H1 (cell line): Measurements from ENCODE around the gene IFNA2. TPM values are rescaled to one million over a fixed set of nuclear protein-coding genes. Genes with fewer than 3 reads are reported as not detected.
"Not testable (repeated sequence)": the region's sequence is repeated elsewhere in the genome, so short reads cannot be mapped to it uniquely, and the experiment has no call there.

Experiments
- CTCF ChIA-PET: fragments of 300-600 bp; sonication (Branson Sonifier 250); formaldehyde crosslinking; loops from one replicate; lab custom pipeline; 2021; ENCODE audit not compliant: partially characterized antibody; lab: Charles Lee
- POLR2A ChIA-PET: fragments of 300-600 bp; sonication (Branson Sonifier 250); formaldehyde crosslinking; loops from one replicate; lab custom pipeline; 2021; ENCODE audit warnings: inconsistent platforms; ENCODE audit not compliant: partially characterized antibody; lab: Charles Lee
- DNase-seq, 2 experiments: peaks; one replicate each; pipeline versions ENCODE4 v3.0.0 to v3.0.0-alpha.2; 2010 to 2022; ENCODE audit warnings: low spot score in 2 of 2, low read depth in 1 of 2, mixed read lengths in 1 of 2
- FAIRE-seq: peaks from 2 replicates; lab custom pipeline; 2011; peaks lifted over from hg19 to GRCh38; lab: Jason Lieb, UNC
- H2AFZ ChIP-seq: 2 replicates; pipeline ENCODE4 v1.8.1; 2012; ENCODE audit warnings: low read length, inconsistent platforms
- H2AK5ac ChIP-seq: 2 replicates; pipeline ENCODE4 v1.6.1; 2013; ENCODE audit warnings: low read depth, low read length
- H2BK120ac ChIP-seq: replicated peaks from 2 replicates; pipeline ENCODE3; 2013; ENCODE audit warnings: low read depth, low read length, inconsistent platforms
- H2BK12ac ChIP-seq: 2 replicates; pipeline ENCODE4 v1.6.1; 2013; ENCODE audit warnings: low read depth, low read length
- H2BK15ac ChIP-seq: 2 replicates; pipeline ENCODE4 v1.6.1; 2013; ENCODE audit warnings: low read length
- H2BK20ac ChIP-seq: 2 replicates; pipeline ENCODE4 v1.6.1; 2013; ENCODE audit warnings: low read length
- H2BK5ac ChIP-seq: 2 replicates; pipeline ENCODE4 v1.6.1; 2013; ENCODE audit warnings: low read depth, low read length
- H3K14ac ChIP-seq: 2 replicates; pipeline ENCODE4 v1.6.1; 2013; ENCODE audit warnings: inconsistent platforms; ENCODE audit not compliant: insufficient read length
- H3K18ac ChIP-seq: 2 replicates; pipeline ENCODE4 v1.6.1; 2013; ENCODE audit warnings: low read length; ENCODE audit errors: extremely low read depth
- H3K23ac ChIP-seq: 2 replicates; pipeline ENCODE4 v1.6.1; 2013; ENCODE audit warnings: inconsistent platforms; ENCODE audit not compliant: insufficient read length
- H3K23me2 ChIP-seq: 2 replicates; pipeline ENCODE4 v1.6.1; 2013; ENCODE audit warnings: low read depth, low read length
- H3K27ac ChIP-seq: 2 replicates; pipeline ENCODE4 v1.6.1; 2011; ENCODE audit warnings: low read depth, low read length, inconsistent platforms
- H3K27me3 ChIP-seq, 4 experiments: replicated peaks in 1 of 4; 1 replicate in 1 of 4; 2 replicates in 3 of 4; pipeline versions ENCODE4 v1.6.1 to v1.8.1; 2011 to 2013; ENCODE audit warnings: low read length in 3 of 4, mild to moderate bottlenecking in 3 of 4, inconsistent platforms in 2 of 4, mixed read lengths in 2 of 4, moderate library complexity in 1 of 4; ENCODE audit not compliant: control insufficient read depth in 3 of 4, insufficient read depth in 3 of 4; ENCODE audit errors: extremely low read depth in 1 of 4
- H3K36me3 ChIP-seq, 4 experiments: 2 replicates each; pipeline versions ENCODE4 v1.6.1 to v1.8.1; 2011 to 2013; ENCODE audit warnings: mild to moderate bottlenecking in 4 of 4, low read length in 3 of 4, moderate library complexity in 2 of 4, control low read depth in 1 of 4, inconsistent platforms in 1 of 4; ENCODE audit not compliant: insufficient read depth in 4 of 4, control insufficient read depth in 2 of 4
- H3K4ac ChIP-seq: replicated peaks from 2 replicates; pipeline ENCODE3; 2013; ENCODE audit warnings: low read length, low read depth, mixed read lengths, inconsistent platforms; ENCODE audit not compliant: insufficient read length
- H3K4me1 ChIP-seq, 4 experiments: replicated peaks in 1 of 4; 1 replicate in 1 of 4; 2 replicates in 3 of 4; pipeline versions ENCODE4 v1.6.1 to v1.8.1; 2011 to 2013; ENCODE audit warnings: low read length in 3 of 4, inconsistent platforms in 2 of 4, mixed read lengths in 1 of 4; ENCODE audit not compliant: insufficient read depth in 4 of 4, control insufficient read depth in 3 of 4
- H3K4me2 ChIP-seq, 2 experiments: 2 replicates each; pipeline versions ENCODE4 v1.6.1 to v1.8.1; 2011 to 2013; ENCODE audit warnings: low read depth in 2 of 2, low read length in 2 of 2, control low read depth in 1 of 2, inconsistent platforms in 1 of 2, mild to moderate bottlenecking in 1 of 2; ENCODE audit not compliant: insufficient read depth in 1 of 2
- H3K4me3 ChIP-seq, 4 experiments: fragments of 200-600, 300-600 bp in 1 of 4; sonication (generic), shearing (Covaris generic), sonication (Bioruptor Twin) in 1 of 4; 2 replicates each; pipeline versions ENCODE4 v1.5.1 to v1.8.1; 2011 to 2016; ENCODE audit warnings: low read length in 4 of 4, low read depth in 3 of 4, control low read depth in 2 of 4, inconsistent platforms in 2 of 4, mild to moderate bottlenecking in 2 of 4, mixed read lengths in 1 of 4, moderate library complexity in 1 of 4; ENCODE audit not compliant: insufficient read depth in 2 of 4; ENCODE audit errors: extremely low read depth in 1 of 4
- H3K56ac ChIP-seq: replicated peaks from 2 replicates; pipeline ENCODE3; 2013; ENCODE audit warnings: low read depth, mild to moderate bottlenecking, mixed read lengths, low read length, inconsistent platforms; ENCODE audit not compliant: insufficient read length
- H3K79me1 ChIP-seq: 2 replicates; pipeline ENCODE4 v1.6.1; 2013; ENCODE audit warnings: low read depth, low read length, control low read depth
- H3K79me2 ChIP-seq, 2 experiments: 2 replicates each; pipeline versions ENCODE4 v1.6.1 to v1.8.1; 2012 to 2013; ENCODE audit warnings: low read length in 2 of 2, mild to moderate bottlenecking in 2 of 2, inconsistent platforms in 1 of 2; ENCODE audit not compliant: insufficient read depth in 2 of 2, control insufficient read depth in 1 of 2
- H3K9ac ChIP-seq, 4 experiments: replicated peaks in 1 of 4; 1 replicate in 1 of 4; 2 replicates in 3 of 4; pipeline versions ENCODE4 v1.6.1 to v1.8.1; 2011 to 2013; ENCODE audit warnings: low read depth in 3 of 4, low read length in 3 of 4, control low read depth in 2 of 4, mild to moderate bottlenecking in 2 of 4, moderate library complexity in 2 of 4, inconsistent platforms in 1 of 4; ENCODE audit errors: extremely low read depth in 1 of 4
- H3K9me3 ChIP-seq, 2 experiments: 2 replicates each; pipeline versions ENCODE4 v1.6.1 to v1.8.1; 2012 to 2013; ENCODE audit warnings: mild to moderate bottlenecking in 2 of 2, moderate library complexity in 2 of 2, control low read depth in 1 of 2, inconsistent platforms in 1 of 2, low read depth in 1 of 2, low read length in 1 of 2, mixed read lengths in 1 of 2; ENCODE audit not compliant: insufficient read depth in 2 of 2
- H4K20me1 ChIP-seq, 2 experiments: replicated peaks in 1 of 2; 2 replicates each; pipeline versions ENCODE3 to v1.8.1; 2011 to 2013; ENCODE audit warnings: inconsistent platforms in 2 of 2, low read length in 2 of 2, mild to moderate bottlenecking in 1 of 2; ENCODE audit not compliant: insufficient read depth in 2 of 2, control insufficient read depth in 1 of 2
- H4K5ac ChIP-seq: 2 replicates; pipeline ENCODE4 v1.6.1; 2013; ENCODE audit warnings: low read length, low read depth, mixed read lengths, inconsistent platforms; ENCODE audit not compliant: insufficient read length
- H4K8ac ChIP-seq: 2 replicates; pipeline ENCODE4 v1.8.0; 2013; ENCODE audit warnings: mild to moderate bottlenecking, moderate library complexity, low read length, inconsistent platforms; ENCODE audit not compliant: insufficient read depth; ENCODE audit errors: extremely low read depth
- H4K91ac ChIP-seq: replicated peaks from 2 replicates; pipeline ENCODE3; 2013; ENCODE audit warnings: low read length, mixed read lengths, inconsistent platforms; ENCODE audit not compliant: insufficient read length
- CBX5 ChIP-seq: fragments of 300-800, 300-1000 bp; sonication (generic); IDR thresholded peaks from 2 replicates; pipeline ENCODE4 v1.7.1; 2016; ENCODE audit warnings: antibody characterized with exemption, low read length, low read depth
- CTCF ChIP-seq, 3 experiments: IDR thresholded peaks; 1 replicate in 2 of 3; 2 replicates in 1 of 3; pipeline versions ENCODE4 v1.5.1 to v1.6.1; 2011; ENCODE audit warnings: low read length in 3 of 3, mild to moderate bottlenecking in 3 of 3, inconsistent platforms in 2 of 3, low read depth in 1 of 3, moderate library complexity in 1 of 3; ENCODE audit not compliant: insufficient read depth in 1 of 3; ENCODE audit errors: control extremely low read depth in 1 of 3
- EZH2 ChIP-seq: fragments of 200-600 bp; sonication (generic); IDR thresholded peaks from 2 replicates; pipeline ENCODE4 v1.7.1; 2012; ENCODE audit warnings: low read depth, mild to moderate bottlenecking, moderate library complexity, low read length, inconsistent platforms; ENCODE audit not compliant: severe bottlenecking
- HDAC6 ChIP-seq: IDR thresholded peaks from one replicate; pipeline ENCODE4 v1.7.1; 2012; ENCODE audit warnings: low read depth, mild to moderate bottlenecking, inconsistent platforms, low read length, moderate library complexity
- POU5F1 ChIP-seq: IDR thresholded peaks from 2 replicates; pipeline ENCODE4 v1.6.1; 2011; ENCODE audit warnings: low read depth, mild to moderate bottlenecking, low read length, moderate library complexity
- SAP30 ChIP-seq: fragments of 300-600 bp; sonication (generic); IDR thresholded peaks from 2 replicates; pipeline ENCODE4 v1.7.1; 2012; ENCODE audit warnings: low read length, moderate library complexity, mild to moderate bottlenecking, inconsistent platforms; ENCODE audit not compliant: insufficient read depth, insufficient replicate concordance
- WGBS, 2 experiments: shearing (Covaris generic) in 1 of 2; methylation state at CpG; one replicate each; pipeline versions ENCODE4 v1.1.6 to v1.1.7; 2013 to 2015; ENCODE audit warnings: low lambda C conversion rate in 2 of 2, mixed read lengths in 2 of 2, inconsistent platforms in 1 of 2, low coverage in 1 of 2, missing lambda C conversion rate in 1 of 2; ENCODE audit not compliant: insufficient replicate concordance in 2 of 2, insufficient coverage in 1 of 2, insufficient read length in 1 of 2; ENCODE audit errors: extremely low coverage in 1 of 2, missing lambda C conversion rate in 1 of 2; 5-methylcytosine and 5-hydroxymethylcytosine counted together
- polyA plus RNA-seq, 7 experiments: library from polyadenylated mRNA; depleted of rRNA in 3 of 7; stranded (reverse) in 5 of 7; unstranded in 2 of 7; fragments of >200 nt in 5 of 7; fragments of 200-250 nt in 2 of 7; gene quantifications; 1 replicate in 5 of 7; 2 replicates in 1 of 7; 4 replicates in 1 of 7; pipeline versions ENCODE4 v1.2.1 to v1.2.3, GENCODE V29; 2011 to 2013; ENCODE audit warnings: missing spikeins in 2 of 7, mixed read lengths in 2 of 7
- total RNA-seq: library from RNA; stranded (reverse); fragmentation: NEBNext Ultra II Directional; extraction: Animal tissue kit (Norgen Biotek cat#: 25700); gene quantifications from 2 replicates; pipeline ENCODE4 v1.2.1, GENCODE V29; 2021

IFNA2 gene
- total and polyA plus RNA-seq, 2 of the 8 experiments (the other 6 are each of a cell fraction or from before 2014, with no cell fraction given), result not detected

DNA sequence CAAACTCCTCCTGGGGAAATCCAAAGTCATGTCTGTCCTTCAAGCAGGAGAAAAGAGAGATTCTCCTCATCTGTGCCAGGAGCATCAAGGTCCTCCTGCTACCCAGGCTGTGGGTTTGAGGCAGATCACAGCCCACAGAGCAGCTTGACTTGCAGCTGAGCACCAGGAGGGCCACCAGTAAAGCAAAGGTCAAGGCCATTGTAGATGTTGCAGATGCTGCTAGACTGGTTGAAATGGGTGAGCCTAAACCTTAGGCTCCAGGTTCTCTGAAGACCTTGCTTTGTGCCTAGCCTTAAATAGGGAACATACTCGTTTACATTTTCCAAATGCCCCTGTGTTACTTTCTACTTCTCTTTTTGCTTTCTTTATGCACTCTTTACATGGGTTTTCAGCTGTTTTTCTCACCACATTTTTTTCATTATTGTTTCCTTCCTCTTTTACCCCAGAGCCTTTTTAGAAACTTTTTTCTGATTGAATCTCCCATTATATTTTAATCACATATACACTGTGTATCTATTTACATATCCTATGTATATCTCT is at the start of gene IFNA2 (continued):
- no peak for TF ChIP-seq CBX5
- no peak for TF ChIP-seq CTCF (IDR thresholded peaks at IDR 0.05; ENCODE audit: control extremely low read depth in 1 of 3, insufficient read depth in 1 of 3, low read depth in 1 of 3, low read length in 3 of 3)
- no peak for TF ChIP-seq SAP30
- no peak for TF ChIP-seq HDAC6
- TF ChIP-seq POU5F1, result no peak
- TF ChIP-seq EZH2, result no peak

DNA sequence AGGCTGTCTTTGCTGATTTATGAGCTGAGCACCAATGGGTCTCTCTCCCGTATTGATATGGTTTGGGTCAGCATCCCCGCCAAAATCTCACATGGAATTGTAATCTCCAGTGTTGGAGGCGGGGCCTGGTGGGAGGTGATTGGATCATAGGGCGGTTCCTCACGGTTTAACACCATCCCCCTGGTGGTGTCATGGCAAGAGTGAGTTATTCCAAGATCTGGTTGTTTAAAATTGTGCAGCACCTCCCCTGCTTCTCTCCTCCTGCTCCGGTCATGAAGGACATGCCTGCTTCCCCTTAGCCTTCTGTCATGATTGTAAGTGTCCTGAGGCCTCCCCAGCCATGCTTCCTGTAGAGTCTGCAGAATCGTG is 49.8 kb upstream of the IFNA2 start:
- H3K23me2 ChIP-seq, H4K20me1 ChIP-seq, H4K5ac ChIP-seq, H2BK12ac ChIP-seq, H3K4me3 ChIP-seq, H3K36me3 ChIP-seq, H2BK5ac ChIP-seq, H3K79me2 ChIP-seq, H3K9me3 ChIP-seq, H3K27me3 ChIP-seq, H4K91ac ChIP-seq, H3K4ac ChIP-seq, H3K4me2 ChIP-seq, POLR2A ChIA-PET, DNase-seq, H3K56ac ChIP-seq, H3K27ac ChIP-seq, H3K79me1 ChIP-seq, H2AK5ac ChIP-seq, H3K4me1 ChIP-seq, H3K14ac ChIP-seq, H2AFZ ChIP-seq, H2BK120ac ChIP-seq, H2BK20ac ChIP-seq, H2BK15ac ChIP-seq, H4K8ac ChIP-seq, H3K23ac ChIP-seq, H3K18ac ChIP-seq, H3K9ac ChIP-seq: not testable (repeated sequence)
- peak; percentile 39 for FAIRE-seq
- 85% methylated on average over 7 of the region's 7 CpGs; no CpG with 5 or more reads in 1 of the 2 experiments for WGBS, 2 experiments
- CTCF ChIA-PET, result interaction anchor here (0.6 to 4.6 kb wide), 36 partner anchors 8 to 1355 kb away, joined by 3 to 36 read pairs (median 4); partner anchors contain the start of gene IFNA8
